HG03442 (cell line): ENCODE results near the gene NFE2.

Experiments
- ATAC-seq: cut with Tn5 transposase; IDR thresholded peaks from one replicate; pipeline ENCODE4 v1.9.1; 2021; ENCODE audit warnings: mild to moderate bottlenecking, moderate library complexity; ENCODE audit not compliant: unreplicated experiment

NFE2 gene

GRCh38 chr12:54253240-54253639 is 47.6 kb downstream of the NFE2 start:
- ATAC-seq, result no peak

GRCh38 chr12:54251667-54252284 is 49.0 kb downstream of the NFE2 start:
- no peak for ATAC-seq

GRCh38 chr12:54249489-54249888 is 51.3 kb downstream of the NFE2 start:
- ATAC-seq, result no peak

- no peak for ATAC-seq
Measured at GRCh38 chr12:54246011-54246641, 54.7 kb downstream of the NFE2 start.
